CD4-positive, alpha-beta T cell treated with Interleukin-1 beta for 1 hour (primary cell): ENCODE measurements around the gene GNAO1.

Experiments
- DNase-seq, 2 donors: peaks; one replicate each; pipeline ENCODE4 v3.0.0-alpha.2; 2020 to 2022

GNAO1 gene

GRCh38 chr16:56338566-56339318 is 147.5 kb downstream of the GNAO1 start:
- no peak for DNase-seq

- no peak for DNase-seq
Measured at GRCh38 chr16:56339431-56340195, 148.3 kb downstream of the GNAO1 start.

- no peak for DNase-seq
Measured at GRCh38 chr16:56340416-56340815, 149.1 kb downstream of the GNAO1 start.

GRCh38 chr16:56340864-56341365 is 149.6 kb downstream of the GNAO1 start:
- no peak for DNase-seq

GRCh38 chr16:56341656-56342399 is 150.5 kb downstream of the GNAO1 start:
- no peak for DNase-seq

GRCh38 chr16:56343661-56344517 is 152.6 kb downstream of the GNAO1 start:
- no peak for DNase-seq

DNA sequence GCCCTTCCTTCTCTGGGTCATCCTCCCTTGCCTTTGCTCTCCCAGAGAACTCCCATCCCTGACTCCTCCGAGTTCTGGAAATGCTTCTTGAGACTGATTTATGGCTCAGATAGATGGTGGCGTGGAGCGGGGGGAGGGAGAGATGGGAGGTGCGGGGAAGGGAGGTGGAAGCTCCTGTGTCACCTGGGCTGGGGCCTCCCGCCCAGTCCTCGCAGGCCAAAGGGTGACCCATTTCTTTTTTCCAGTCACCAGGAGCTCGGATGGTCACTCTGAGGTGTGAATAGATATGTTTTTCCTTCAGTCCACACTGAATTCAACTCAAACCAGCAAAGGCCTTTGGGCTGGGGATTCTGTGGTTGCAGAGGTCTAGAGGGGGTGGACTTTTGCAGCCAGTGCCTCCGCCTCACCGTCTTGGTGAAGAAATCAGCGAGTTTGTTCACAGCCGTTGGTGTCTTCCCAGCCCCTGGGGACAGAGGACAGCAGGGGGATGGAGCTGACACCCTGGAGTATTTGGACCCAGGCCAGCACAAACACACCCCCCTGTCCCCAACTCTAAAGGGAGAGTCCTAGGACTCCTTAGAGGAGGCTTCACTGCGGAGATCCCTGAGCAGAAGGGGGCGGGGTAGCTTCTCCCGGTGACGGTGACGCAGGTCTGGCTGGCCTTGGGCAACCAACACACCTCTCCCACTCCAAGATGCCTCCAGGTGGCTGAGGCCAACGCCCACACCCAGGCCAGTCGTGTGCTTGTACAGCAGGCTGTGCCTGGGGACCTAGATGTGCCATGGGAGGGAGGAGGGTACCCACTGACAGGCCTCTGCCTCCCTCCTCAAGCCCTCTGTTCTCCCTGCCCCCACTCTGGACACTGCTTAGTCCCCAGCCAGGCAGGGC is 153.5 kb downstream of the GNAO1 start:
- no peak for DNase-seq

GRCh38 chr16:56345406-56346050 is 154.2 kb downstream of the GNAO1 start:
- no peak for DNase-seq

- no peak for DNase-seq
Measured at GRCh38 chr16:56346131-56346890, 155.0 kb downstream of the GNAO1 start.

DNA sequence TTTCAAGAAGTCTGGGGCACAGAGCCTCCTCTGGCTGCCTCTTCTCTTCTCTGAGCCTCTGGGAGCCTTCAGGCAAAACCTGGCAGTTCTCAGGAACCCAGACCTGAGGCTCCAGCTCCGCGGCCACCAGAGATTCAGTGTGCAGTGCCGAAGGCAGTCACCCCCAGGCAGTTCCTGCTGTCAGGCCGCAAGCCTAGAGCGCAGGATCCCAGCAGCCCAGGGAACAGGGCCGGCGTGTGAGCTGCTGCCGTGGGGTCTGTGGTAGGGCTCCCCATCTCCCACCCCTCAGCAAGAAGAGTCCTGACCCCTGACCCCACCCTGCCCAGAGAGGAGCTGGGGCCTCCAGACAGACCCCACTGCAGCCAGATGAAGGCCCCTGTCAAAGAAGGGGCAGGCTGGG is 155.9 kb downstream of the GNAO1 start:
- no peak for DNase-seq

DNA sequence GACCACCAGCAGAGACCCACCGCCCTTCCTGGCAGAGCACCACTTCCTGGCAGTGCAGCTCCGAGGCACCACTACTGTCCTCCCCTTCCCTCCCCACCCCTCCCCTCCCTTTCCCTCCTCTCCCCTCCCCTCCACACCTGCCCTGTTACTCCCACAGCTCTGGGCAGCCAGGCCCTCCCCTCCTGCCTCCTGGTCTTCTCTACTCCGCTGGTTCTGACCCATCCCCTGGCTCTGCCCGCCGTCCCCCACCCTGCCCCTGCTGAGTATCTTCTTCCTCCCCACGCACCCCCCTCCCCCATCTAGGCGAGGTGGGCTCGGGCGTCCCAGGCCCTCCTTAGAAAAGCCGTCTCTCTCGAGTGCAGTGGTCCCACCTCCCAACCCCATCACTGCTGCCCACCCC is 156.4 kb downstream of the GNAO1 start:
- DNase-seq, result no peak

DNA sequence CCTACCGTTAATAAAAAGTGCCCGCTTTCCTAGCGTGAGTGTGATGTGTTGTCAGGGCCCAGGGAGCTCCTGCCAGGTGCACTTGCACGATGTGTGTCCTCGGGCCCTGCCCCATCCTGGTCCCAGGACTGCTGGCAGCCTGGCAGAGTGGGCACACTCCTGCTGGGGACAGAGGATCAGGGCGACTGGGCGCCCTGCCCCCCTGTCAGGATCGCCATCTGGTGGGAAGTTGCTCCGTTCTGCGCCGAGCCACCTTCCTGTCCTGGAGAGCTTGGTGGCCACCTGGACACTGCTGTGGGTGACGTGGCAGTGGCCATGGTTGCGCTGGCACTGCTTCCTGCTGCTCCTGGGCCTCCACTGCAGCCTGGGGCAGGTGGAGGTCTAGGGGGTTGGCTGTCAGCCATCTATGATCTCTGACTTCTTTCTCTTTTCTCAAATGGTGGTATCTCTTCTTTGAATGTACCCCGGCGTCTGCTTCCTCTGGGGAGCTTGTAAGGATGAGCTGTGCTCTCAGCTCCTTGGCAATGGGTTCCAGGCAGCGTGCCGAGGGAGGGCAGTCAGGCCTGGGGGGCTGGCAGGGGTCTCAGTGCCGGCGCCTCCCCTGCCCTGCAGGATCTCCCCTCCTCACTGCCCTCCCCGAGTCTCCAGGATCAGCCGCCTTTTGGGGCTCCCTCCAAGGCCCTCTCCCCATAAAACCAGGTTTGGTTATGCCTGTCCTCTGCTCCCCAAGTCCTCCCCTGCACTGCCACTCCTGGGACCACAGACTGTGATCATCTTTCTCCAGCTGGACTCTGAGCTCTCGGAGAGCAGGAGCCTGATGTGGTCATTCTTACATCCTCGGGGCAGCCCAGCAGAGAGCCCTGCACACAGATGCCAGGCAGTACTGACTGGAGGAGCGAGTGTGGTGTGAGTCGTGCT is 157.1 kb downstream of the GNAO1 start:
- DNase-seq, result no peak

GRCh38 chr16:56349086-56349415 is 157.8 kb downstream of the GNAO1 start:
- DNase-seq, result no peak

DNA sequence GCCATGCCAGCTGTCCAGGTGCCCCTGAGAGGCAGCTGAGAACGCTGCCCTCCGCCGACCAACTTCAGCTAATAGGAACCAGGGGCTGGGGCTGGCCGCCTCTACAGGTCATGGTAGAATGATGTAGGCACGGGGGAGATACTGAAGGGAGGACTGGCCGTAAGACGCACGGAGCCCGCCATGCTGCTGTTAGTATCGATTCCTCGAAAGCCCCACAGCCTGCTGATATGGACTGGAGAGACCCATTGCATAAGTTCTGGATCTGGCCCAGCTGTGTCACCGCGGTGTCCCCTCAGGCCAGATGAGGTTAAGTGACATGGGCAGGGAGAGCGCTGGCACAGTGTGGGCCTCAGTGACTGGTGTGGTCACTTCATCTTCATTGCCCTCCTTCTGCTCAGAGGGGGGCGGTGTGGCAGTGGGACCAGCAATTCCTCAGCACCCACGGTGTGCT is 158.4 kb downstream of the GNAO1 start:
- DNase-seq, result no peak

GRCh38 chr16:56350491-56351405 is 159.5 kb downstream of the GNAO1 start:
- DNase-seq, result no peak

DNA sequence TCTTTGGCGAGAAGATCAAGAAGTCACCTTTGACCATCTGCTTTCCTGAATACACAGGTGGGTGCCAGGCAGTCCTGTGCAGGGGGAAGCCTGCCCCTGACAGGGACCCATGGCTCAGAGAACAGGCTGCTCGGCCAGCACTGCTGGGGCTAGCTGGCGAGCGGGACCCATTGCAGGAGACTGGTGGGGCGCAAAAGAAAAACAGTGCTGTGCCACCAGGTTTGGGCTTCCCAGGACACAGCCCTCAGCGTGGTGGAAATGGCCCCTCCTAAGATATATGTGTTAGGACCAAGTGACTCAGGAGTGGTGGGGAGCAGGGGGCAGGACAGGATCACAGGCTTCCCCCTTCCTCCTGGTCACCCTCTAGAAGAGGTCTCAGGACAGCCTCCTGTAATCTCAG is 160.2 kb downstream of the GNAO1 start:
- no peak for DNase-seq

GRCh38 chr16:56352351-56353053 is 161.2 kb downstream of the GNAO1 start:
- DNase-seq, result no peak
